ENCODE data around the gene GUCA1C. TPM values are rescaled to one million over a fixed set of nuclear protein-coding genes. Genes with fewer than 3 reads are reported as not detected.

Gene GUCA1C
- total RNA-seq, 6 experiments from 2014 or later = not detected

DNA sequence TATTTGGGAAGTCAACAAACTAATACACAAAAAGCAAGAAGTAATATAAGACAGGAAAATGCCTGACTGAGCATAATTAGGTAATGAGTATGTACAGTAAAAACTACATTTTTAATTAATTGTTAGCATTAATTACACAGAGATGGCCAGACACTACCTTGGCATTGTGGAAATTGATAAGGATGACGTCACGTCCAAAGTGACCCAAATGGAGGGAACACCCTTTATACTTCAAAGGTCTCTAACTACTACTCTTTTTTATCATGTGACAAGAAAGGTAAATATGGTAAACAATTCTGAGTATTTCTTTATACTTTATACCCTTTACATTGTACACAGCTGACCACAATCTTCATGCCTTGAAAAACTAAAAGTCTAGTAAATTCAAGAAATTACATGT is 22.4 kb upstream of the GUCA1C start:
- H3K36me3 ChIP-seq = no peaks in the 10 kb centered on the region
- no peaks in the 10 kb centered on the region for H3K9me3 ChIP-seq
- intact Hi-C loops (cut with DNase I) = no loop called here
- no peak overlapping the region for H3K27ac ChIP-seq
- peaks cover 0 to 2% (median 0%) of the 10 kb centered on the region in 4 donors for H3K4me1 ChIP-seq
- WGBS (ENCODE audit: insufficient coverage, low coverage, low lambda C conversion rate, missing lambda C conversion rate) = 88% methylated on average over 2 of the region's 2 CpGs
- DNase-seq (no peak), ATAC-seq (no peak)
- TF ChIP-seq POLR2A (IDR thresholded peaks at IDR 0.05) = no peak
- TF ChIP-seq, protein P1, sequence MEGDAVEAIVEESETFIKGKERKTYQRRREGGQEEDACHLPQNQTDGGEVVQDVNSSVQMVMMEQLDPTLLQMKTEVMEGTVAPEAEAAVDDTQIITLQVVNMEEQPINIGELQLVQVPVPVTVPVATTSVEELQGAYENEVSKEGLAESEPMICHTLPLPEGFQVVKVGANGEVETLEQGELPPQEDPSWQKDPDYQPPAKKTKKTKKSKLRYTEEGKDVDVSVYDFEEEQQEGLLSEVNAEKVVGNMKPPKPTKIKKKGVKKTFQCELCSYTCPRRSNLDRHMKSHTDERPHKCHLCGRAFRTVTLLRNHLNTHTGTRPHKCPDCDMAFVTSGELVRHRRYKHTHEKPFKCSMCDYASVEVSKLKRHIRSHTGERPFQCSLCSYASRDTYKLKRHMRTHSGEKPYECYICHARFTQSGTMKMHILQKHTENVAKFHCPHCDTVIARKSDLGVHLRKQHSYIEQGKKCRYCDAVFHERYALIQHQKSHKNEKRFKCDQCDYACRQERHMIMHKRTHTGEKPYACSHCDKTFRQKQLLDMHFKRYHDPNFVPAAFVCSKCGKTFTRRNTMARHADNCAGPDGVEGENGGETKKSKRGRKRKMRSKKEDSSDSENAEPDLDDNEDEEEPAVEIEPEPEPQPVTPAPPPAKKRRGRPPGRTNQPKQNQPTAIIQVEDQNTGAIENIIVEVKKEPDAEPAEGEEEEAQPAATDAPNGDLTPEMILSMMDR (IDR thresholded peaks at IDR 0.05) = no peak
- no peak overlapping the region for H3K4me3 ChIP-seq
- no peaks in the 10 kb centered on the region for H3K27me3 ChIP-seq

DNA sequence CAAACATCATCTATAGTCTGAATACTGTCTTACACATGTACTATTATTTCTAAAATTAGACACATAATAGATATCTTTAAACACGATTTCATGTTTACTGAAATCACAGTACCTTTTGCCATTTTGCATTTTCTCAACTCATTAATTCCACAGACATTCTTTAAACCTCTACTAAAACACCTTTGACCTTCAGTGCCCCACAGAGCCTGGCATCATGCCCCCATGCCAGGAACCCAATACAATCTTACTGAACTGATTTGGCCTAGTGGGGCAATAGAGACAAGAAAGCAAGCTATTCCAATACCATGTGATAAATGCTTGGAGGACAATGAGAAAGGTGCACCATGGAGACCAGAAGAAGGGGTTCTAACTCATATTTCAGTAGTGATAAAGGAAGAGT is 19.3 kb upstream of the GUCA1C start:
- Histone ChIP-seq H3K27ac (no peak overlapping the region), H3K9me3 (no peaks in the 10 kb centered on the region), H3K4me3 (no peak overlapping the region), H3K27me3 (no peaks in the 10 kb centered on the region), H3K36me3 (no peaks in the 10 kb centered on the region), H3K4me1 (no peaks in the 10 kb centered on the region)
- ATAC-seq (no peak), DNase-seq (no peak)
- TF ChIP-seq, protein P1 (IDR thresholded peaks at IDR 0.05) = no peak
- no peak for TF ChIP-seq POLR2A (IDR thresholded peaks at IDR 0.05)
- intact Hi-C loops (cut with DNase I) = no loop called here
- WGBS (ENCODE audit: insufficient coverage, low coverage, low lambda C conversion rate, missing lambda C conversion rate) = 39% methylated on average over 1 of the region's 1 CpG

DNA sequence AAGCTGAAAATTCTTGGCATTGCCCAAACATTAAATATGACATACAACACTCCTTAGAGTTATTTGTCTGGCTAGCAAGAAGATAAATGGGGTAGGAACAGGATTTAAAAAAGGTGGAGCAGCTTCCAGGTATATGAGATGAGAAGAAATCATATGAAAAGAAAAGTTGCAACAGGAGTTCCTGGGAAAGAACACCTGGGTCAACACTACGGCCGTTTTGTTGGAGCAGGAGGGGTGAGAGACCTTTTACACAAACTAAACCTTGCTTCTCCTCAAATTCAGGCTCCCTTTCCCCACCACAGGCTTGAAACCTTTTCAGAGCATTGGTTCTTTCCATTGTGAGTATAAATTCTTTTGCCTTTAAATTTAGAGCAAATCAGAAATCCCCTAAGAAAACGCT is 18.8 kb upstream of the GUCA1C start:
- no peak for DNase-seq
- WGBS (ENCODE audit: insufficient coverage, low coverage, low lambda C conversion rate, missing lambda C conversion rate) = 52% methylated on average over 3 of the region's 3 CpGs
- TF ChIP-seq POLR2A (IDR thresholded peaks at IDR 0.05) = no peak
- TF ChIP-seq, protein P1 (IDR thresholded peaks at IDR 0.05) = no peak
- H3K36me3 ChIP-seq = no peaks in the 10 kb centered on the region
- intact Hi-C loops (cut with DNase I) = no loop called here
- no peak overlapping the region for H3K27ac ChIP-seq
- no peak for ATAC-seq
- no peaks in the 10 kb centered on the region for H3K27me3 ChIP-seq
- H3K9me3 ChIP-seq = no peaks in the 10 kb centered on the region
- no peak overlapping the region for H3K4me3 ChIP-seq
- no peaks in the 10 kb centered on the region for H3K4me1 ChIP-seq

DNA sequence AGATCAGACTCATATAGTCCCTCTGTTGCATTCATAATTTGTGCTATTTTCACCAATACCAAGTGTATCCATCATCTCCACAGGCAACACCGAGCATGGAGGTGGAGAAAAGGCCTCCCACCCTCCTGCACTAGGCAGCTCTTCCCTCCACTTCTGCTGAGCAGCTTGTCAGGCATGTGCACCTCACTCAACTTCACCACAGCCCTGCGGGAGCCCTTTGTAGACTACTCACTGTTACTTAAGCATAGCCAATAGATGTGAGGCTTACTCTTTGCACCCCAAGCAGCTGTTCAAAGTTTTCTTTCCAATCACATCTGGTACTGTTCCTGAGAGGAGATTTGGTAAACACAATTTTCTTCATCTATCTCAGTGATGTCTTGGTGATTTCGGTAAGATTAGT is 16.9 kb upstream of the GUCA1C start:
- no peak overlapping the region for H3K27ac ChIP-seq

More for the DNA sequence above, 16.9 kb upstream of the GUCA1C start:
- Histone ChIP-seq H3K36me3 (no peaks in the 10 kb centered on the region), H3K4me1 (no peaks in the 10 kb centered on the region), H3K9me3 (no peaks in the 10 kb centered on the region), H3K27me3 (no peaks in the 10 kb centered on the region), H3K4me3 (no peak overlapping the region)
- WGBS (ENCODE audit: insufficient coverage, low coverage, low lambda C conversion rate, missing lambda C conversion rate) = 56% methylated on average over 3 of the region's 3 CpGs
- TF ChIP-seq, protein P1 (IDR thresholded peaks at IDR 0.05) = no peak
- no peak for TF ChIP-seq POLR2A (IDR thresholded peaks at IDR 0.05)
- ATAC-seq = no peak
- no peak for DNase-seq
- intact Hi-C loops (cut with DNase I) = no loop called here

All from right lobe of liver (tissue), 6 donors.